ENCODE results near the gene NGRN. TPM values are rescaled to one million over a fixed set of nuclear protein-coding genes. Genes with fewer than 3 reads are reported as not detected.
"Not testable (repeated sequence)": the region's sequence is repeated elsewhere in the genome, so short reads cannot be mapped to it uniquely, and the experiment has no call there.

The NGRN gene
- total and polyA plus RNA-seq, 12 donors: 56.5 to 139 (median 119) TPM

DNA sequence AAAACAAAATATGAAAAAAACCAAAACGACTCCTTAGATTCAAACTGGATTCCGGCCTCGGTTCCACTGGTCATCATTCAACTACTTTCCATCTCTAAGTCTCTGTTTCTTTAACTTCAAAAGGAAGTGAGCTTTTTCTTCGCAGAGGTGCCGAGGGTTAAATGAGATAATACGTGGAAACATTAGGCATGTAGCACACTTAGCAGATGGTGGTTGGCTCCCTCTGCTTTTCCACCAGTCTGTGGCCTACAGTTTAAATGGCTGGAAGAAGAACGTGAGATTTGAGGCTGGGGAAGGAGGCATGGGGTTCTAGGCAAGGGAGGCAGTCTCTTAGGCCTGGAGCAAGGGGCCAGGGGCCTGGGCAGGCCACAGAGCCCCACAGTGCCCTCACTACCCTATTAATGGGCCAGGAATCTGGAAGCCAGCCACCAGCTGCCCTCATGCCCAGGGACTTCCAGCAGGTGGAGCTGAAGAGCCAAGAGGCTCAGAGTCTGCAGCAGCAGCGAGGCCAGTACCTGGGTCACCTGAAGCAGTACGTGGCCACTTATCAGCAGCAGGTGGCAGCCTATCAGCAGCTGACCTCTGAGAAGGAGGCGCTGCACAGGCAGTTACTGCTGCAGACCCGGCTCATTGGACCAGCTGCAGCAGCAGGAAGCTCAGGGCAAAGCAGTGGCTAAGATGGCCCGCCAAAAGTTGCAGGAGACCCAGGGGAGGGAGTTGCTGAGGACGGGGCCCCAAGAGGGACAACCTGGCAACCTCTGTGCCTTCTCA, 27.8 kb downstream of the NGRN start:
- H3K27ac ChIP-seq; intact Hi-C loops (cut with DNase I); H3K4me3 ChIP-seq; ATAC-seq; H3K27me3 ChIP-seq; H3K9me3 ChIP-seq; H3K36me3 ChIP-seq: not testable (repeated sequence)
- TF ChIP-seq, protein P1, sequence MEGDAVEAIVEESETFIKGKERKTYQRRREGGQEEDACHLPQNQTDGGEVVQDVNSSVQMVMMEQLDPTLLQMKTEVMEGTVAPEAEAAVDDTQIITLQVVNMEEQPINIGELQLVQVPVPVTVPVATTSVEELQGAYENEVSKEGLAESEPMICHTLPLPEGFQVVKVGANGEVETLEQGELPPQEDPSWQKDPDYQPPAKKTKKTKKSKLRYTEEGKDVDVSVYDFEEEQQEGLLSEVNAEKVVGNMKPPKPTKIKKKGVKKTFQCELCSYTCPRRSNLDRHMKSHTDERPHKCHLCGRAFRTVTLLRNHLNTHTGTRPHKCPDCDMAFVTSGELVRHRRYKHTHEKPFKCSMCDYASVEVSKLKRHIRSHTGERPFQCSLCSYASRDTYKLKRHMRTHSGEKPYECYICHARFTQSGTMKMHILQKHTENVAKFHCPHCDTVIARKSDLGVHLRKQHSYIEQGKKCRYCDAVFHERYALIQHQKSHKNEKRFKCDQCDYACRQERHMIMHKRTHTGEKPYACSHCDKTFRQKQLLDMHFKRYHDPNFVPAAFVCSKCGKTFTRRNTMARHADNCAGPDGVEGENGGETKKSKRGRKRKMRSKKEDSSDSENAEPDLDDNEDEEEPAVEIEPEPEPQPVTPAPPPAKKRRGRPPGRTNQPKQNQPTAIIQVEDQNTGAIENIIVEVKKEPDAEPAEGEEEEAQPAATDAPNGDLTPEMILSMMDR (IDR thresholded peaks at IDR 0.05): peak; percentile 60 to 86 (median 74)
- 50 to 52% methylated on average over 13 of the region's 13 CpGs for WGBS, 2 donors
- DNase-seq: peak; percentile 53 to 67
- peaks cover 0 to 13% (median 0%) of the 10 kb centered on the region in 9 donors for H3K4me1 ChIP-seq

GRCh38 chr15:90294159-90294558, 28.7 kb downstream of the NGRN start:
- Histone ChIP-seq H3K36me3 (no peaks in the 10 kb centered on the region), H3K4me1 (peaks cover 0 to 13% (median 0%) of the 10 kb centered on the region in 9 donors), H3K9me3 (peaks cover 0 to 7% (median 0%) of the 10 kb centered on the region in 11 donors), H3K27me3 (no peaks in the 10 kb centered on the region), H3K4me3 (no peak overlapping the region), H3K27ac (no peak overlapping the region)
- TF ChIP-seq, protein P1 (IDR thresholded peaks at IDR 0.05): no peak
- WGBS, 2 donors: 73 to 86% methylated on average over 6 of the region's 6 CpGs
- peak in 1 of 8 donors; percentile 59 for ATAC-seq
- DNase-seq: no peak
- intact Hi-C loops (cut with DNase I): no loop called here

DNA sequence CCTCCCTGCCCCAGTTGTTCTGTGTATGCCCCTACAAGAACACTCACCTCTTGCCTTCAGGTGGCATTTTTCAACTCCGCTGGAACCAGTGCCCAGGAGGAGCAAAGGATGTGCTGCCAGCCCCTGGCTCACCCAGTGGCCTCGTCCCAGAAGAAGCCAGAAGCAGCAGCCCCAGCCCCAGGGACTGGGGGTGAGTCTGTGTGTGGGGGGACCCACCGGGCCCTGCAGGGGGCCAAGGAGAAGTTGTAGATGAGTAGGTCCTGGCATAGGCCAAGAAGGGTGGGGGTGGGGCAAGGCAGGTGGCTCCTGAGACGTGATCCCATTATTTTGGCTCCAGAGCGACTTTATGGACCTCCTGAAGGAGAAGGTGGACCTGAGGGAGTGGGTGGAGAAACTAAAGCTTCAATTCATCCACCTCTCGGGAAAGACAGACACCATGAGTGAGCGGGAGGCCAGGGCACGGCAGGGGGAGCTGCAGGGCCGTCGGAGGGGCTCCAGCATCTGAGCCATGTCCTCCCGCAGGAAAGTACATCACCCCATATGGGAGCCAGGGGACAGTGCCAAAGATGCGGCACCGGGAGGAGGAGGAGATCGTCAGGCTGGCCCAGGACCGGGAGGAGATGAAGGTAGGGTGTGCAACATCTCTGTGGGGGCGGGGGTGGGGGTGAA, 29.3 kb downstream of the NGRN start:
- Histone ChIP-seq H3K27me3 (no peaks in the 10 kb centered on the region), H3K27ac (no peak overlapping the region), H3K36me3 (no peaks in the 10 kb centered on the region), H3K4me3 (peak overlapping the region in 1 of 10 donors; percentile 11), H3K9me3 (peaks cover 0 to 7% (median 0%) of the 10 kb centered on the region in 11 donors), H3K4me1 (peaks cover 0 to 13% (median 0%) of the 10 kb centered on the region in 9 donors)
- TF ChIP-seq, protein P1 (IDR thresholded peaks at IDR 0.05): peak in 1 of 9 donors; percentile 29
- WGBS, 2 donors: 63 to 64% methylated on average over 16 of the region's 16 CpGs
- intact Hi-C loops (cut with DNase I): no loop called here
- ATAC-seq: peak in 4 of 8 donors; percentile 15 to 72 (median 32)
- no peak for DNase-seq

GRCh38 chr15:90295270-90295648, 29.8 kb downstream of the NGRN start:
- intact Hi-C loops (cut with DNase I): no loop called here
- H3K9me3 ChIP-seq: peaks cover 0 to 7% (median 0%) of the 10 kb centered on the region in 11 donors
- WGBS, 2 donors: 42 to 56% methylated on average over 10 of the region's 10 CpGs

DNA sequence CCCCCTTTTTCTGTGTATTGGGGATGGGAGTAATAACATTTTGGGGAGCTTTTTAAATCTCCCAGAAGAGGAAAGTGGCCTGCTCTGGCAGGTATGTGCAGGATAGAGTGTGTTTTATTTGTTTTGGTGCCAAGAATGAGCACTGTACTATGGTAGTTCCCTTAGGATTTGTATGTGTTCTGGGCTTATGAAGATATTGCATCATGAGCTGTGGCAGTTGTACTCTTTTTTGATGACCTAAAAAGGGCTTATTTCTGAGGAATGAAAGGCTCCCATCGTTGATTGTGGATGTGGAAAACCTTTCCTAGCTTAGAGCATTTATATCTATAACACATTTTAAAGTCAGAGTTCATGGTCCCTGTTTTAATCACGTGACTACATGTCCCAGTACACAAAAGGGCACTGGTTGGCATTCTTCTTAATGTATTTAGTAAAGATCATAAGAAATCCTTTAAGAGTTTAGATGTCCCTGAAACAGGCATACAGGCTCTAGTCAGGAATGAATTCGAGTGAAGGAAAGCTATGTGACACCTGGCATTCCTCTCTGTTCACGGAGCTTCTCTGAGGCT, 30.9 kb downstream of the NGRN start:
- H3K4me1 ChIP-seq: peaks cover 0 to 19% (median 3%) of the 10 kb centered on the region in 9 donors
- WGBS, 2 donors: 64 to 75% methylated on average over 4 of the region's 4 CpGs
- H3K4me3 ChIP-seq; DNase-seq; H3K36me3 ChIP-seq; ATAC-seq; H3K9me3 ChIP-seq; H3K27me3 ChIP-seq; intact Hi-C loops (cut with DNase I); H3K27ac ChIP-seq: not testable (repeated sequence)

More at GRCh38 chr15:90295270-90295648, 29.8 kb downstream of the NGRN start:
- Histone ChIP-seq H3K4me3 (peak overlapping the region in 2 of 10 donors; percentile 11), H3K36me3 (no peaks in the 10 kb centered on the region), H3K27ac (no peak overlapping the region), H3K4me1 (peaks cover 0 to 13% (median 0%) of the 10 kb centered on the region in 9 donors), H3K27me3 (no peaks in the 10 kb centered on the region)
- DNase-seq (no peak), ATAC-seq (peak in 5 of 8 donors; percentile 18 to 65 (median 41))
- TF ChIP-seq, protein P1 (IDR thresholded peaks at IDR 0.05): no peak
